ENCODE measurements around the gene GCM1.

GCM1 gene

GRCh38 chr6:53148684-53149083 is at the start of gene GCM1:
Gene GCM1, minus strand, starts transcription at chr6:53148841. Its CDS starts 3,209 bp downstream, at chr6:53145632.
- no peak for TF ChIP-seq EZH2phosphoT487 (IDR thresholded peaks at IDR 0.05; ENCODE audit: borderline replicate concordance, low read length)
- TF ChIP-seq CTCF (IDR thresholded peaks at IDR 0.05; ENCODE audit: low read depth, low read length, poor library complexity, severe bottlenecking) = no peak
- no peaks in the 10 kb centered on the region for H3K9me2 ChIP-seq (replicated peaks; ENCODE audit: control insufficient read depth, low read length)

GRCh38 chr6:53197553-53197952 is 48.9 kb upstream of the GCM1 start:
- H3K9me3 ChIP-seq (ENCODE audit: control insufficient read depth, insufficient read depth, low read length) = no peaks in the 10 kb centered on the region
- H3K9me2 ChIP-seq (replicated peaks; ENCODE audit: control insufficient read depth, low read length) = no peaks in the 10 kb centered on the region
- no peak overlapping the region for H3K27ac ChIP-seq (ENCODE audit: low read depth, low read length)
- H3K4me3 ChIP-seq (ENCODE audit: low read length) = no peak overlapping the region
- peaks cover 6% of the 10 kb centered on the region; the same call in 1 of the 2 replicates for H3K4me1 ChIP-seq (ENCODE audit: control insufficient read depth, low read length)
- TF ChIP-seq EZH2phosphoT487 (IDR thresholded peaks at IDR 0.05; ENCODE audit: borderline replicate concordance, low read length) = no peak
- TF ChIP-seq CTCF (IDR thresholded peaks at IDR 0.05; ENCODE audit: low read depth, low read length, poor library complexity, severe bottlenecking) = no peak
- peaks cover 1% of the 10 kb centered on the region; the same call in 1 of the 2 replicates for H3K27me3 ChIP-seq (ENCODE audit: control insufficient read depth, low read length)
- H3K79me2 ChIP-seq (ENCODE audit: control insufficient read depth, low read length) = no peaks in the 10 kb centered on the region
- no peaks in the 10 kb centered on the region for H3K36me3 ChIP-seq (ENCODE audit: control insufficient read depth, low read length)
- H3K4me2 ChIP-seq (ENCODE audit: low read length) = no peak overlapping the region
- H4K20me1 ChIP-seq (ENCODE audit: control insufficient read depth, insufficient read depth, low read depth, low read length) = no peaks in the 10 kb centered on the region
- H3F3A ChIP-seq (ENCODE audit: control insufficient read depth, insufficient read depth) = no peaks in the 10 kb centered on the region

More at GRCh38 chr6:53148684-53149083, at the start of gene GCM1:
- H3K27me3 ChIP-seq (ENCODE audit: control insufficient read depth, low read length) = peaks cover 4% of the 10 kb centered on the region; the same call in 1 of the 2 replicates
- no peaks in the 10 kb centered on the region for H3K4me1 ChIP-seq (ENCODE audit: control insufficient read depth, low read length)
- H3F3A ChIP-seq (ENCODE audit: control insufficient read depth, insufficient read depth) = no peaks in the 10 kb centered on the region
- H3K4me2 ChIP-seq (ENCODE audit: low read length) = no peak within 1 kb of the TSS
- no peak within 1 kb of the TSS for H3K4me3 ChIP-seq (ENCODE audit: low read length)
- H3K9me3 ChIP-seq (ENCODE audit: control insufficient read depth, insufficient read depth, low read length) = no peaks in the 10 kb centered on the region
- no peaks in the 10 kb centered on the region for H3K79me2 ChIP-seq (ENCODE audit: control insufficient read depth, low read length)
- H3K36me3 ChIP-seq (ENCODE audit: control insufficient read depth, low read length) = no peaks in the 10 kb centered on the region
- H4K20me1 ChIP-seq (ENCODE audit: control insufficient read depth, insufficient read depth, low read depth, low read length) = no peaks in the 10 kb centered on the region
- H3K27ac ChIP-seq (ENCODE audit: low read depth, low read length) = no peak within 1 kb of the TSS

- no peaks in the 10 kb centered on the region for H3K9me2 ChIP-seq (replicated peaks; ENCODE audit: control insufficient read depth, low read length)
- no peaks in the 10 kb centered on the region for H4K20me1 ChIP-seq (ENCODE audit: control insufficient read depth, insufficient read depth, low read depth, low read length)
- peaks cover 6% of the 10 kb centered on the region; the same call in 1 of the 2 replicates for H3K4me1 ChIP-seq (ENCODE audit: control insufficient read depth, low read length)
- peaks cover 2% of the 10 kb centered on the region; the same call in 1 of the 2 replicates for H3K27me3 ChIP-seq (ENCODE audit: control insufficient read depth, low read length)
- H3K27ac ChIP-seq (ENCODE audit: low read depth, low read length) = no peak overlapping the region
- H3K4me3 ChIP-seq (ENCODE audit: low read length) = no peak overlapping the region
- H3K9me3 ChIP-seq (ENCODE audit: control insufficient read depth, insufficient read depth, low read length) = no peaks in the 10 kb centered on the region
- no peaks in the 10 kb centered on the region for H3K79me2 ChIP-seq (ENCODE audit: control insufficient read depth, low read length)
- H3K4me2 ChIP-seq (ENCODE audit: low read length) = no peak overlapping the region
- H3F3A ChIP-seq (ENCODE audit: control insufficient read depth, insufficient read depth) = no peaks in the 10 kb centered on the region
- TF ChIP-seq CTCF (IDR thresholded peaks at IDR 0.05; ENCODE audit: low read depth, low read length, poor library complexity, severe bottlenecking) = no peak
- no peak for TF ChIP-seq EZH2phosphoT487 (IDR thresholded peaks at IDR 0.05; ENCODE audit: borderline replicate concordance, low read length)
- H3K36me3 ChIP-seq (ENCODE audit: control insufficient read depth, low read length) = no peaks in the 10 kb centered on the region
Measured at GRCh38 chr6:53195048-53195447, 46.4 kb upstream of the GCM1 start.
